ENCODE results near the gene RPH3AL.
A peak's percentile ranks its signal among the peaks of the same experiment; 100 is the strongest.

Gene RPH3AL

GRCh38 chr17:193841-194806, 158.5 kb downstream of the RPH3AL start:
- DNase-seq = no peak

- DNase-seq = no peak
Observed at GRCh38 chr17:193426-193810, 159.2 kb downstream of the RPH3AL start.

GRCh38 chr17:192666-193425, 159.8 kb downstream of the RPH3AL start:
- no peak for DNase-seq

DNA sequence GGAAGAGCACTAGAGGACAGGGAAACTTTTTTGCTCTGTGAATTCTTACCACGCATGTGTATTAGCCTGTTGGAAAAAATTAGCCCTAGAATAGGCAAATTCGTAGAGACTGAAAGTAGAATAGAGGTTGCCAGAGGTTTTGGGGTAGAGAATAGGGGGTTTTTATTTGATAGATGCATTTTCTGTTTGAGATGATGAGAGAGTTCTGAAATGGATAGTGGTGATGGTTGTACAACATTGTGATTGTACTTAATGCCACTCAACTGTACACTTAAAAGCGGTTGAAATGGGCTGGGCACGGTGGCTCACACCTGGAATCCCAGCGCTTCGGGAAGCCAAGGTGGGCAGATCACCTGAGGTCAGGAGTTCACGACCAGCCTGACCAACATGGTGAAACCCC, 163.2 kb downstream of the RPH3AL start:
- no peak for DNase-seq

GRCh38 chr17:187130-187529, 165.5 kb downstream of the RPH3AL start:
- no peak for DNase-seq

GRCh38 chr17:185445-186138, 167.0 kb downstream of the RPH3AL start:
- DNase-seq = peak; percentile 60

GRCh38 chr17:183021-183420, 169.6 kb downstream of the RPH3AL start:
- DNase-seq = no peak

GRCh38 chr17:182050-182751, 170.4 kb downstream of the RPH3AL start:
- DNase-seq = no peak

DNA sequence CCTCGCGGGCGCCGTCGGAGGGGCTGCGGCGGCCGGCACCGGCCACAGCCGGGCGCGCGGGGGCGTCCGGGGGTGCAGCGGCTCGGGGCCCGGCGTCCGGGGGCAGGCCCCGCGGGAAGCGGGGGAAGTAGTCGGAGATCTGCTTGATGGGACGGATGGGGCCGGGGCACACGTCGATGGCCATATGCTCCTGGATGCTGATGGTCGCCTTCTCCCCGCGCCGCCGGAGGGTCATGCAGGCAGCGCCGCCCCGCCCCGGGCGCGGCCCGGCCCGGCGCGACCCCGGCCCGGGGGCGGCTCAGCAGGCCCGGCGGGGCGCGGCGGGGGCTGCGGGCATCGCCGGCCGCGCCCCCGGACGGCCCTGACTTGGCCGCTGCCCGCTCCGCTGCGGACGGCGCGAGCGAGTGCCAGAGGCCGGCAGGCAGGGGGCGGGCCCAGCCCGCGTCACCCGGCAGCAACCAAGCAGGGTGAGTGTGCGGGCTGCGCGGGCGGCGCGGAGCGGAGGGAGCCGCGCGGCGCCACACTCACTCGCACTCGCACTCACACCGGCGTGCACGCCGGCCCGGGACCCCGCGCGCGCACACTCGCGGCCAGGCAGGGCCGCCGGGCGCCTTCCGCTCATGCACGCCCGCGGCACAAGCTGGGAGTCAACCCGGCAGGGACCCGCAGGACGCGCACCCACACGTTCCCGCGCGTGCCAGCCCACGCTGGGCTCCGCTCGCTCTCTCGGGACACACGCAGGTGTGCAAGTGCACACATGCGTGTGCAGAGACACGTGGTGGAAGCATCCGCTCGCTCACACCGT, 171.2 kb downstream of the RPH3AL start, which contains the start of gene DOC2B:
Gene DOC2B, minus strand, starts transcription at position 406 of the 805 bp plus-strand sequence. Its CDS starts 171 bp downstream, at position 235.
- DNase-seq = peak; percentile 14

DNA sequence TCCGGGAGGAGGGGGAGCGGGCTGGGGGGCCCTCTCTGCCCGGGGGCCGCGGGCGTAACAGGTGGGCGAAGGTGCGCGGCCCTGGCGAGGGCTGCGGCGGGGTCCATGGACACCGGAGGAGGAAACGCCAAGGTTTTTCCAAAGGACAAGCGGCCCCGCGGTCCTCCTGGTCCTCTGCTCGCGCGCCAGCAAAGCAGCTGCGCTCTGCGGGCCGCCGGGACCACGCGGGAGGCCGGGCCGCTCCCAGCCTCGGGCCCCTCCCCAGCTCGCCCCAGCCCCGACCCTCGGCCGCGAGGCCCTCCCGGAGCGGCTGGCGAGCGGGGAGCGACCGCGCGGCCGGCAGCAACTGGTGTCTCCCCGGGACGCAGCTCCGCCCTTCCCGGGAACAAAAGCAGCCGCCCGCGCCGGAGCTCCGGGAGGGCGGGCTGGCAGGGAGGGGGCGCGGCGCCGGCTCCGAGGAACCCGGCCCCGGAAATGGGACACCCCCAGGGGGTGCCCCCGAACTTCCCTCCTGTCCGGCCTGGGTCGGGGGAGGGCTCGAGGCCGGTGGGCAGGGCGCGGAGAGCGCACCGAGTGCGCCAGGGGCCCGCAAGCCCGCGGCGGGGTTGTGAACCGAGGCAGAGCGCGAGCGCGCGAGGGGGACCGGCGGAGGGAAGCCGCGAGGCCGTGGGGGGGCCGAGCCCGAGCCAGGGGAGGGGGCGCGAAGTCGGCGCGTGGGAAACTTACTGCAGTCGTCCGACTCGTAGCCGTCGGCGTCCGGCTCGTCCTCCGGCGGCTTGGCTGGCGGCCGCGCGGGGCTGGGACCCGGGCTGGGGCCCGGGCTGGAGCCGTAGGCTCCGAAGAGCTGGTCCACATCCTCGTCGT, 172.0 kb downstream of the RPH3AL start:
- DNase-seq = no peak

DNA sequence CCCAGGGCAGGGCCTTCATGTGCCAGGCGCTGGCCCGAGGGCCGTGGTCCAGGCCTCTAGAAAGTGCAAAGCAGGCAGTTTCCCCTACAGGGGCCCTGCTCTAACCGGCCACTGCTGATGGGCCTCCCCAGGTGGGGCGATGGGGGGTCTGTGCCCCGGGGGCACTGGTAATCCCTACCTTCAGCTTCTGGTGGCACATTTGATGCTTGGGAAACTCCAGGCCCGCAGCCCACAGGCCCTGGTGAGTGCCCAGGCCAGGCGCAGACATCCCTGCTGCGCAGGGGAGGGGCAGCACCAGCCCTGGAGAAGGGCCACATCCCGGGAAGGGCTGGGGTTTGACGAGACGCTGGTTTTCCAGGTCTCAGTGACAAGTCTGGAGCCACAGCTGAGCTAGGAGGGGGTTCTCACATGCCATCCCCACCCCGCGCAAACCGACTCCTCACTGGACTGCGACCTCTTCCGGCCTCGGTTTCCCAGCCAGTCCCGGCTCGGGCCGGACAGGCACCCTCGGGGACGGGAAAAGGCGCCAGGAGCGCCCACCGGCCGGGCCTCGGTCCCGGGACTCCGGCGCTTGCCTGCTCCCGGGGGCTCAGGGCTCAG, 172.7 kb downstream of the RPH3AL start:
- no peak for DNase-seq

DNA sequence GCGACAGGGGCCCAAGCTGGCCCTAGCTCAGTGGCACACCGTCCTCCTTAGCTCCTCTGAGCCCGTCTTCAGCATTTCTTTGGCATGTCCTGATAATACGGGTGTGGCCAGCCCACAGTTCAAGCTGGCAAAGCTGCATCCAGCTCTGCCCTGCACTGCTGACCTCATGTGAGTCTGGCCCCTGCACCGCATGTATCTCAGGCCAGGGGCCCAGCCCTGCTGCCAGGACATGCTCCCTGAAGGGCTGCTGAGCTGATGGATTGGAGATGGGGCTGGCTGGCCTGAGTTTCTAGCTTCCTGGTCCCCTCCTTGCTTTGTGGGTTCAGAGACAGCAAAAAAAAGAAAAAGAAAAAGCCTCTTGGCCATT, 173.6 kb downstream of the RPH3AL start:
- no peak for DNase-seq

GRCh38 chr17:178292-179065, 174.1 kb downstream of the RPH3AL start:
- no peak for DNase-seq

- no peak for DNase-seq
Observed at GRCh38 chr17:177762-178161, 174.8 kb downstream of the RPH3AL start.

DNA sequence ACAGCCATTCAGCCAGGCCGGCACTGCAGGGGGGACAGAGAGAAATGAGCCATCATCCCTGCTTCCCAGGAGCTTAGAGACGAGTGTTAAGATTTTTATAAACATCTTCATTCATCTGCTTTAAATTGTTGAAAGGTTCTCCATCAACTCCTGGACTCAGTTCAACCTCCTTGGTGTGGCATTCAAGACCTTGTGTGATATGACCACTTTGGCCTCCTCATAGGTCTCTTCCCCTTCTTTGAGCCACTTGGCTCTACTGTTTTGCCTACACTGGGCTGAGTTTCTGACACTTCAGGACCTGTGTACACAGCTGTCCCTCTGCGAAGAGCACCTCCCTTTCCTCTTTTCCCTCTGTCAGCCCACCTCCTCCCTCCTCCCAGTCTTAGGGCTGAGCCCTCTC, 175.5 kb downstream of the RPH3AL start:
- DNase-seq = no peak

GRCh38 chr17:173166-173911, 179.3 kb downstream of the RPH3AL start:
- DNase-seq = no peak

DNA sequence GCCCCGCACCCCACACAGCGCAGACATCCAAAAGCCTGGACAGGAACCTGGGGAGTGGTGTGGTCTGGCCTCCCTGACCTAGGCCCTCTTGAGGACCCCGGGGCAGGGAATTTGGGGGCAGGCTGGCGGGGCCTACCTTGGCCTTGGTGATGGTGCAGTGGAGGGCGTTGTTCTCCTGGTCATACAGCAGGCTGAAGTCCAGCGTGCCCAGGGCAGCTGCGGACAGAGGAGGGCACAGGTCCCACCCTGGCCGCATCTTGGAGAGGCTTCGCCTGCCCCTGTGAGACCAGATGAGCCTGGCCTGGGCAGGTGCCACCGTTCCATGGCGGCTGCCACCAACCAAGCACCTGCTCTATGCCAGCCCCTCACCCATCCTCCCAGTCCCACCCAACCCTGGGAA, 180.2 kb downstream of the RPH3AL start:
- DNase-seq = no peak

DNA sequence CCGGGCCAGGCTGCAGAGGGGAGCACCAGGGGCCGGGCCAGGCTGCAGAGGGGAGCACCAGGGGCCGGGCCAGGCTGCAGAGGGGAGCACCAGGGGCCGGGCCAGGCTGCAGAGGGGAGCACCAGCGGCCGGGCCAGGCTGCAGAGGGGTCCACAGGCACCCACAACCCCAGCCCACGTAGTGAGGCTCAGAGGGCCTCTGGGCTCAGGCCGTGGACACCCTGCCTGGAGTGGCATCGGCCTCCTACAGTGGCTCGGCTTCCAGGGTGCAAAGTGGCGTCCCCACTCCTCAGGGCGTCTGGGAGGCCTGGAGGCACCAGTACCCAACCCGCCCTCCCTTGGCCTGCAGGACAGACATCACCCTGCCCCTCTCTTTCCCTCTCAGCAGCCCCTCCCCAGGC, 180.7 kb downstream of the RPH3AL start:
- no peak for DNase-seq
